CD4-positive, alpha-beta memory T cell (primary cell): ENCODE data around the gene SYT15. TPM values are rescaled to one million over a fixed set of nuclear protein-coding genes. Genes with fewer than 3 reads are reported as not detected.
A peak's percentile ranks its signal among the peaks of the same experiment; 100 is the strongest.
"Not testable (repeated sequence)": the region's sequence is repeated elsewhere in the genome, so short reads cannot be mapped to it uniquely, and the experiment has no call there.

Experiments used
- CTCF ChIA-PET: fragments of 350-600 bp; sonication (Branson Sonifier 250); formaldehyde crosslinking; loops from one replicate; lab custom pipeline; 2021; ENCODE audit warnings: inconsistent platforms; ENCODE audit not compliant: partially characterized antibody; lab: Charles Lee
- POLR2A ChIA-PET: fragments of 350-600 bp; sonication (Branson Sonifier 250); formaldehyde crosslinking; loops from one replicate; lab custom pipeline; 2021; ENCODE audit not compliant: partially characterized antibody; lab: Charles Lee
- DNase-seq, 5 donors: peaks; one replicate each; pipeline versions ENCODE4 v3.0.0 to v3.0.0-alpha.2; 2020 to 2022; ENCODE audit warnings: mixed read lengths in 1 of 5
- H3K27ac ChIP-seq: one replicate; pipeline ENCODE4 v1.7.0; 2013; ENCODE audit warnings: low read depth, low read length
- H3K27me3 ChIP-seq: 2 replicates; pipeline ENCODE4 v1.7.0; 2013; ENCODE audit warnings: mild to moderate bottlenecking, low read length, moderate library complexity; ENCODE audit not compliant: insufficient read depth
- H3K36me3 ChIP-seq: 2 replicates; pipeline ENCODE4 v1.7.0; 2013; ENCODE audit warnings: mild to moderate bottlenecking, low read length, moderate library complexity; ENCODE audit not compliant: insufficient read depth
- H3K4me1 ChIP-seq: 2 replicates; pipeline ENCODE4 v1.7.0; 2013; ENCODE audit warnings: mild to moderate bottlenecking, low read length, moderate library complexity; ENCODE audit not compliant: insufficient read depth
- H3K4me3 ChIP-seq, 2 donors: one replicate each; pipeline ENCODE4 v1.7.0; 2013; ENCODE audit warnings: low read length in 2 of 2, mild to moderate bottlenecking in 1 of 2
- H3K9me3 ChIP-seq, 2 donors: one replicate each; pipeline ENCODE4 v1.7.0; 2013; ENCODE audit warnings: low read length in 2 of 2, control low read depth in 1 of 2; ENCODE audit not compliant: control insufficient read depth in 1 of 2
- H3K27ac Mint-ChIP-seq, 7 donors: one replicate each; pipeline ENCODE4 v1.8.0; 2020 to 2021; ENCODE audit warnings: mixed read lengths in 7 of 7, mild to moderate bottlenecking in 6 of 7, inconsistent platforms in 3 of 7, moderate library complexity in 3 of 7
- H3K27me3 Mint-ChIP-seq, 2 donors: one replicate each; pipeline ENCODE4 v1.8.0; 2020 to 2021; ENCODE audit warnings: mixed read lengths in 2 of 2
- H3K36me3 Mint-ChIP-seq, 2 donors: one replicate each; pipeline ENCODE4 v1.8.0; 2020 to 2021; ENCODE audit warnings: mixed read lengths in 2 of 2, inconsistent platforms in 1 of 2, mild to moderate bottlenecking in 1 of 2
- H3K4me1 Mint-ChIP-seq, 4 donors: one replicate each; pipeline ENCODE4 v1.8.0; 2020 to 2021; ENCODE audit warnings: mixed read lengths in 4 of 4, mild to moderate bottlenecking in 1 of 4
- H3K4me3 Mint-ChIP-seq, 8 donors: one replicate each; pipeline ENCODE4 v1.8.0; 2020 to 2021; ENCODE audit warnings: mixed read lengths in 8 of 8, mild to moderate bottlenecking in 7 of 8, moderate library complexity in 6 of 8, inconsistent platforms in 3 of 8
- H3K9me3 Mint-ChIP-seq, 8 donors: one replicate each; pipeline ENCODE4 v1.8.0; 2020 to 2021; ENCODE audit warnings: mixed read lengths in 8 of 8, mild to moderate bottlenecking in 5 of 8, inconsistent platforms in 3 of 8, moderate library complexity in 1 of 8
- intact Hi-C: fragments of 100-400 bp; cut with micrococcal nuclease; formaldehyde crosslinking; loops from one replicate; pipeline ENCODE4 v1.15.1; 2023
- polyA plus RNA-seq, 2 donors: library from polyadenylated mRNA; unstranded; fragments of 300-500 nt; fragmentation: Illumina TruSeq; gene quantifications; one replicate each; pipeline ENCODE4 v1.2.3, GENCODE V29; 2021
- total RNA-seq, 2 experiments: library from RNA; stranded (reverse); gene quantifications; one replicate each; pipeline ENCODE4 v1.2.3, GENCODE V29; 2021

Gene SYT15
- total and polyA plus RNA-seq, 4 experiments from 2014 or later = 0.10 to 1.7 (median 0.55) TPM

DNA sequence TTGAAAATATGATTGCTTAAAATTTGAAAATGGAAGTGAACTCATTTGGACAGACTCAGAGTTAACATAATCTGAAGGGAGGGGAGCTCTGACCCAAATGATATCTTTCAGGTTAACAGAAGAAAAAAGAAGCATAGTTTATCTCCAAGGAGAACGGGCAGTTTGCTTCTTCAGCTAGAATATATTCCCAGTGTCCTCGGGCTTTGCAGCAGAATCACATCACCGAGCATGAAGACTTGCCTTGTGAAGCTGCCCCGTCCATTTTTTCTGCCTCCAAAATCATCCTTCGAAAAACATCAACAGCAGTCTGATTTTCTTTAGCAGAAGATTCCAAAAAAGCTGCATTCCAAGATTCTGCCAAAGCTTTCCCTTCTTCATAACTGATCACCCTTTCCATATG is 55.8 kb downstream of the SYT15 start:
- H3K27ac ChIP-seq, H3K36me3 Mint-ChIP-seq, H3K4me1 ChIP-seq, H3K9me3 Mint-ChIP-seq, intact Hi-C loops, H3K36me3 ChIP-seq, H3K27me3 Mint-ChIP-seq, H3K4me3 ChIP-seq, H3K4me1 Mint-ChIP-seq, H3K27me3 ChIP-seq, POLR2A ChIA-PET, CTCF ChIA-PET, H3K9me3 ChIP-seq, DNase-seq: not testable (repeated sequence)
- peak overlapping the region in 3 of 7 donors; percentile 57 to 79 (median 78) for H3K27ac Mint-ChIP-seq
- peak overlapping the region in 4 of 8 donors; percentile 23 to 40 (median 31) for H3K4me3 Mint-ChIP-seq

DNA sequence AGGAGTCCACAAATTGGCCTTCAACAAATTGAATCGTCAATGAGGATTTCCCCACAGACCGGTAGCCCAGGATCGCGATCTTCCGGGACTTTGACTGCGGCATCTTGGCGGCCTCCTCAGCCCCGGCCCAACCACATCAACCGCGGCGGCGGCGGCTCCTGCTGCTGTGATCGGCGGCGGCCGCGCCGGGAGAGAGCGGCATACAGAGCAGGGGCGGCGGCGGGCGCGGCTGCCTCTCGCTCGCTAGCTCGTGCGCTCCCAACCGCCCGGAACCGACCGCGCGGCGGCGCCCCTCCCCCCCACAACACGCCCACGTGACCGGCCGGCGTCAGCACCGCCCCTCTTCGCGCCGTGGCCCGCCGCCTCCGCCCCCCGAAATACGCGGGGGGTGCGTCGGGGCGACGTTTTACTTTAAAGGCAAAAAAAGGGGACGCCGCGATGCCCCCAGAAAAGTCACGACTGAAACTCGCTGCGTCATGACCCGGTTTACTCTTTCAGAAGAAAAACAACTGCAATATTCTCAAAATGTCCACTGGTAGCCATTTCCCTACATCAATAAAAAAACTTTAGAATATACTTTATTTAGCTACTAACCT is 56.5 kb downstream of the SYT15 start:
- intact Hi-C loops, H3K9me3 ChIP-seq, H3K36me3 Mint-ChIP-seq, H3K4me1 ChIP-seq, H3K36me3 ChIP-seq, H3K27me3 Mint-ChIP-seq, H3K4me3 ChIP-seq, CTCF ChIA-PET, H3K27me3 ChIP-seq, H3K27ac ChIP-seq, POLR2A ChIA-PET, H3K4me1 Mint-ChIP-seq, H3K9me3 Mint-ChIP-seq: not testable (repeated sequence)
- H3K4me3 Mint-ChIP-seq = peak overlapping the region; percentile 52 to 82 (median 75)
- DNase-seq = peak; percentile 24 to 52 (median 34)
- peak overlapping the region in 6 of 7 donors; percentile 57 to 90 (median 86) for H3K27ac Mint-ChIP-seq

DNA sequence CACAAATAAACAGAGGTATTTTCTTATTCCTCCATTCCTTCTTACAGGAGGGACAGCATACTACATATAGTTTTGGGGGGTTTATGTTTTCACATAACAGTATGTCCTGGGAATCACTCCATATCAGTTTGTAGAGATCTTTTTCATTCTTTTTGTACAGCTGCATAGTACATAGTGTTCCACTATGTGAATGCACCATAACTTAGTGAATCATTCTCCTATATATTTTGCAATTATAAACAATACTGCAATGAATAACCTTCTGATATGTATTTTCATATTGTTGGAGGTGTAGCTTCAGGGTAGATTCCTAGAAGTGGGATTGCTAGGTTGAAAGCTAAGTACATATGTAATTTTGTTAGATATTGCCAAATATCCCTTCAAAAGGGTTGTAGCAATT is 61.1 kb downstream of the SYT15 start:
- POLR2A ChIA-PET, H3K4me1 Mint-ChIP-seq, H3K36me3 ChIP-seq, H3K36me3 Mint-ChIP-seq, H3K4me1 ChIP-seq, intact Hi-C loops, H3K4me3 Mint-ChIP-seq, H3K9me3 Mint-ChIP-seq, H3K27ac Mint-ChIP-seq, H3K9me3 ChIP-seq, CTCF ChIA-PET, H3K27me3 Mint-ChIP-seq, H3K27me3 ChIP-seq, DNase-seq, H3K27ac ChIP-seq, H3K4me3 ChIP-seq: not testable (repeated sequence)

Other genes starting within 250 kb of the SYT15 start
- gene ANXA8L1, start 203.4 kb upstream of the SYT15 start, total RNA-seq = not detected
- not detected for gene ANXA8L1, start 203.4 kb upstream of the SYT15 start, polyA plus RNA-seq
- not detected for gene NPY4R, start 113.2 kb upstream of the SYT15 start, total RNA-seq
- not detected for gene NPY4R, start 113.2 kb upstream of the SYT15 start, polyA plus RNA-seq
- not detected for gene GPRIN2, start 22.5 kb upstream of the SYT15 start, total RNA-seq
- gene GPRIN2, start 22.5 kb upstream of the SYT15 start, polyA plus RNA-seq = not detected